Tibial nerve (tissue), 4 donors: ENCODE measurements around the gene HNRNPUL2. TPM values are rescaled to one million over a fixed set of nuclear protein-coding genes. Genes with fewer than 3 reads are reported as not detected.

Source experiments
- DNase-seq, 2 donors: peaks; one replicate each; pipeline ENCODE4 v3.0.0-alpha.2; 2019; ENCODE audit warnings: low spot score in 2 of 2
- H3K27ac ChIP-seq, 4 donors: fragments of 200-600 bp; sonication (generic) in 3 of 4; one replicate each; pipeline ENCODE4 v1.5.1; 2017 to 2019; ENCODE audit warnings: mild to moderate bottlenecking in 1 of 4
- H3K27me3 ChIP-seq, 2 donors: fragments of 200-600 bp; sonication (generic) in 1 of 2; one replicate each; pipeline versions ENCODE4 v1.5.1 to v1.6.0; 2017 to 2019
- H3K36me3 ChIP-seq, 3 donors: fragments of 200-600 bp; sonication (generic); one replicate each; pipeline ENCODE4 v1.5.1; 2018 to 2019
- H3K4me1 ChIP-seq, 4 donors: fragments of 200-600 bp; sonication (generic) in 3 of 4; one replicate each; pipeline ENCODE4 v1.5.1; 2017 to 2019
- H3K4me3 ChIP-seq, 4 donors: fragments of 200-600 bp; sonication (generic) in 3 of 4; one replicate each; pipeline ENCODE4 v1.5.1; 2017 to 2019; ENCODE audit warnings: mild to moderate bottlenecking in 1 of 4, moderate library complexity in 1 of 4
- H3K9me3 ChIP-seq, 4 donors: fragments of 200-600 bp; sonication (generic) in 3 of 4; one replicate each; pipeline ENCODE4 v1.5.1; 2017 to 2019
- EP300 ChIP-seq, 2 donors: sonication (generic); formaldehyde crosslinking; IDR thresholded peaks; one replicate each; pipeline ENCODE4 v1.6.1; 2017; ENCODE audit warnings: antibody characterized with exemption in 2 of 2, mild to moderate bottlenecking in 1 of 2
- POLR2A ChIP-seq, 2 donors: fragments of 450-650 bp; IDR thresholded peaks; one replicate each; pipeline ENCODE4 v1.6.1; 2017; ENCODE audit warnings: antibody characterized with exemption in 2 of 2, mild to moderate bottlenecking in 2 of 2, moderate library complexity in 2 of 2
- WGBS, 2 donors: methylation state at CpG; one replicate each; pipeline ENCODE4 v1.1.5; 2018; 5-methylcytosine and 5-hydroxymethylcytosine counted together
- total RNA-seq, 4 donors: library from RNA; depleted of rRNA; stranded (reverse); fragments of >200 nt; gene quantifications; one replicate each; pipeline ENCODE4 v1.1.0, GENCODE V29; 2016
- TF ChIP-seq, protein P1 (sequence below), 5 experiments: fragments of 200-600 bp in 3 of 5; fragments of 450-650 bp in 2 of 5; sonication (generic) in 3 of 5; IDR thresholded peaks; one replicate each; pipeline ENCODE4 v1.5.1; 2016 to 2019; ENCODE audit warnings: antibody characterized with exemption in 5 of 5, mild to moderate bottlenecking in 3 of 5, moderate library complexity in 2 of 5

The HNRNPUL2 gene
- 10 to 100 TPM; 24.7 to 34.8 (median 28.6) TPM for total RNA-seq

DNA sequence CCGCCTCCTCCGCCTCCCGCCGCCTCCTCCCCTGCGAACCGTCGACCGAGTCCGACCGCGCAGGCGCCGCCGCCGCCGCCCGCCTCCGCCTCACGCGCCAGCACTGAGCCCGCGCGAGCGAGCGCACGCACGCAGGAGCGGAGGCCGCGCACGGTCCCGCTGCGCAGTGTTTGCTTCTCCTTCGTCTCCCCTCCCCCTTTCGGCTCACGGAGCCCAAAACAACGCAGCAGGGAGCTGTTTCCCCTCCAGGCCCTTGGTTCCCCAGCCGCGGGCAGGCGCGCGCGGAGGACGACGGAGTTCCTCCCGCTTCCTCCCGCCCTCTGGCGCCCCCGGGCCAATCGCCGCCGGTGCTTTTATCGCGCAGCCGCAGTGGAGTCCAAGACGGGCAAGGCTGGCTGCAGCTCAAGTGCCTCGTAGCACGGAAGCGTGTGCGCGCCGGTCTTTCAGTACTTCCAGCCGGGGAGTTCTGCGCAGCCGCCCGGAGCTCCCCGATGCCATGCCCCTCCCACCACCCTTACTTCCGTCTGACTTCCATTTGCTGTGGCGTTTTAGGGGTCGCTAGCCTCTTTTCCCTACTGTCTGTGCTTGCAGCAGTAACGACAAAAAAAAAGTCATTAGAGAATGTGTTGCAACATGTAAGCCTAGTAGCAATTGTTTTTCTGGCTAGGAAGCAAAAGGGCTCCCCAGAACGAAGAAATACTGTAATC is at the start of gene HNRNPUL2:
Gene HNRNPUL2, minus strand, starts transcription at position 293 of the 707 bp plus-strand sequence. CDS start 301 bp downstream, outside the sequence.
- Histone ChIP-seq H3K4me1 (peaks cover 0 to 66% (median 48%) of the 10 kb centered on the region in 4 donors), H3K4me3 (peak within 1 kb of the TSS; percentile 66 to 96 (median 90)), H3K36me3 (peaks cover 3 to 24% (median 18%) of the 10 kb centered on the region in 3 donors), H3K27me3 (no peaks in the 10 kb centered on the region), H3K9me3 (no peaks in the 10 kb centered on the region), H3K27ac (peak within 1 kb of the TSS; percentile 77 to 97 (median 90))
- TF ChIP-seq POLR2A (IDR thresholded peaks at IDR 0.05) (peak; percentile 67 to 95), EP300 (IDR thresholded peaks at IDR 0.05) (peak; percentile 46 to 97)
- TF ChIP-seq, protein P1, sequence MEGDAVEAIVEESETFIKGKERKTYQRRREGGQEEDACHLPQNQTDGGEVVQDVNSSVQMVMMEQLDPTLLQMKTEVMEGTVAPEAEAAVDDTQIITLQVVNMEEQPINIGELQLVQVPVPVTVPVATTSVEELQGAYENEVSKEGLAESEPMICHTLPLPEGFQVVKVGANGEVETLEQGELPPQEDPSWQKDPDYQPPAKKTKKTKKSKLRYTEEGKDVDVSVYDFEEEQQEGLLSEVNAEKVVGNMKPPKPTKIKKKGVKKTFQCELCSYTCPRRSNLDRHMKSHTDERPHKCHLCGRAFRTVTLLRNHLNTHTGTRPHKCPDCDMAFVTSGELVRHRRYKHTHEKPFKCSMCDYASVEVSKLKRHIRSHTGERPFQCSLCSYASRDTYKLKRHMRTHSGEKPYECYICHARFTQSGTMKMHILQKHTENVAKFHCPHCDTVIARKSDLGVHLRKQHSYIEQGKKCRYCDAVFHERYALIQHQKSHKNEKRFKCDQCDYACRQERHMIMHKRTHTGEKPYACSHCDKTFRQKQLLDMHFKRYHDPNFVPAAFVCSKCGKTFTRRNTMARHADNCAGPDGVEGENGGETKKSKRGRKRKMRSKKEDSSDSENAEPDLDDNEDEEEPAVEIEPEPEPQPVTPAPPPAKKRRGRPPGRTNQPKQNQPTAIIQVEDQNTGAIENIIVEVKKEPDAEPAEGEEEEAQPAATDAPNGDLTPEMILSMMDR (IDR thresholded peaks at IDR 0.05), result peak in 2 of 5 experiments; percentile 9 to 48
- WGBS, 2 donors, result 0 to 1% methylated on average over 38 to 72 of the region's 72 CpGs
- DNase-seq, result peak; percentile 94 to 95

DNA sequence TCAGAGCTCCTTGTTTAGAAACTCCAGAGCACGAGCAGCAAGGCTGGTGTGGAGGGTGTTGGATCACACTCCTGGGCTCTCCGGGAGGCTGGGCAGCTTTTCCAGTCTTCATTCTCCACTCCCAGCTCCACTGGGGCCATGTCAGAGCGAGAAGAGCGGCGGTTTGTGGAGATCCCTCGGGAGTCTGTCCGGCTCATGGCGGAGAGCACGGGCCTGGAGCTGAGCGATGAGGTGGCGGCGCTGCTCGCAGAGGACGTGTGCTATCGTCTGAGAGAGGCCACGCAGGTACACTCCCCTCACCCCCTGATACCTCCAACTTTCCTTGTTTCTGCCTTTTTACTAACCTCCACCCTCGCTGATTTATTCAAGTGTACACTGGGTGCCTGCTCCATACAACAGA is 48.4 kb upstream of the HNRNPUL2 start:
- 85 to 90% methylated on average over 17 of the region's 17 CpGs for WGBS, 2 donors
- H3K27ac ChIP-seq, result no peak overlapping the region
- DNase-seq, result no peak
- H3K4me3 ChIP-seq, result no peak overlapping the region
- H3K4me1 ChIP-seq, result peaks cover 0 to 11% (median 6%) of the 10 kb centered on the region in 4 donors
- H3K27me3 ChIP-seq, result no peaks in the 10 kb centered on the region
- H3K9me3 ChIP-seq, result no peaks in the 10 kb centered on the region
- TF ChIP-seq POLR2A (IDR thresholded peaks at IDR 0.05), result no peak
- TF ChIP-seq, protein P1 (IDR thresholded peaks at IDR 0.05), result no peak
- peaks cover 0 to 55% (median 0%) of the 10 kb centered on the region in 3 donors for H3K36me3 ChIP-seq

DNA sequence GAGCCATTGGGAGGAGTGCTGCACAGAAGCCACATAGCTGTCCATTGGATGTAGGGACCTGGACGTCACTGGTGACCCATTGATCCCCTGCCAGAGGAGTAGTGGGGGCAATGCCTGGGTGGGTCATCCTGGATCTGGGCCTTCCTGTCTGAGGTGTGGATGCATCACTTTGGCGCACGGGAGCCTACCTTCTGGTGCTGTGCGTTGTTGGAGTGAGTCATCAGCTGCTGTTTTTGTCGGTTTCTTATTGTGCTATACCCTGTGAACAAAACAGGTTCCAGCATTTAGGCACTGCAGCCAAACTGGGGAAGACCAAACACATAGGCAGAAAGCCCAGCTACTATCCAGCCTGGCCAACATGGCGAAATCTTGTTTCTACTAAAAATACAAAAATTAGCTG is 47.1 kb upstream of the HNRNPUL2 start:
- no peak overlapping the region for H3K27ac ChIP-seq
- H3K4me3 ChIP-seq, result no peak overlapping the region
- no peak for TF ChIP-seq POLR2A (IDR thresholded peaks at IDR 0.05)
- TF ChIP-seq, protein P1 (IDR thresholded peaks at IDR 0.05), result no peak
- TF ChIP-seq EP300 (IDR thresholded peaks at IDR 0.05), result no peak
- H3K9me3 ChIP-seq, result no peaks in the 10 kb centered on the region
- H3K36me3 ChIP-seq, result peaks cover 0 to 45% (median 0%) of the 10 kb centered on the region in 3 donors
- peaks cover 0 to 23% (median 16%) of the 10 kb centered on the region in 4 donors for H3K4me1 ChIP-seq
- no peak for DNase-seq
- no peaks in the 10 kb centered on the region for H3K27me3 ChIP-seq
- WGBS, 2 donors, result 92 to 96% methylated on average over 6 of the region's 6 CpGs

DNA sequence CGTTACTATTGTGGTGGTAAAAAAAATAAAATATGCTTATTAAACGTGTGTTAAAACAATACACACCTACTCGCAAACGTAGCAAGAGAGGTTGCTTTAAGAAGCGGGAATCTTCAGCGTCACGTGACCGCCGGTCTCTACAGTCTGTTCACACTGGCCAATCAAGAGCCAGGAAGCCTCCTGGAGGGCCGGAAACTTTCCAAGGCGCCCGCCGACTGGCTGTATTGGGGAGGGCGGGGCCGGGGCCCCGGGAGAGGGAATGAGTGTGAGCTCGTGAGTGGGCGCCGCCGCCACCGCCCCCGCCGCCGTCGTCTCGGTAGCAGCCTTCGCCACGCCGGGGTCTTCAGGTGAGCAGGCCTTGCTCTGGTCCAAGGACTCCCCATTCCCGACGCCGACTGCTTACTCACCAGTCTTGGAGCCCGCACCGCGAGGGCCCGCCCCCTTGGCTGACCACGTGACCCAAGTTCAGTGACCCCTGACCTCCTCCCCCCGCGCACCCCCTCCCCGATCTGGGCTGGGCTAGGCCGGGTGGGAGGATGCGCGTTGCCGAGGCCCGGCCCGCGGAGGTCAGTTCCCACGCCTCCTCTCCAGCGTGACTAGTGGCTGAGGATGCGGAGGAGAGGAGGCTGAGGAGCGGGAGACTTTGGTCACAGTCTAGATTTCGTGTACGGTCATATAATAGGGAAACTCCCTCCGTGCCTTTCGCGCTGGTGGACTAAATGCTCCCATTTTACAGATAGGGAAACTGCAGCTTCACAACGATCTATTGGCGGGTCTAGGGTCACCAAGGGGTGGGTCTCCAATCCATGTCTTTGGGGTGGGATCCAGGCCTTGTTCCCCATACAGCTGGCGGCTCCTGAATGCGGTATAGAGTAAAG is 44.1 kb upstream of the HNRNPUL2 start, which contains the start of gene TAF6L:
Gene TAF6L, plus strand, starts transcription at position 253 of the 878 bp plus-strand sequence. CDS start 4,388 bp downstream, outside the sequence.
- DNase-seq, result peak; percentile 98
- Histone ChIP-seq H3K27me3 (no peaks in the 10 kb centered on the region), H3K27ac (peak within 1 kb of the TSS; percentile 86 to 95 (median 91)), H3K4me3 (peak within 1 kb of the TSS; percentile 40 to 71 (median 56)), H3K4me1 (peaks cover 0 to 25% (median 16%) of the 10 kb centered on the region in 4 donors), H3K9me3 (no peaks in the 10 kb centered on the region), H3K36me3 (peaks cover 0 to 36% (median 3%) of the 10 kb centered on the region in 3 donors)
- WGBS, 2 donors, result 2% methylated on average over 44 to 60 of the region's 60 CpGs
- TF ChIP-seq, protein P1 (IDR thresholded peaks at IDR 0.05), result peak in 1 of 5 experiments; percentile 34
- TF ChIP-seq POLR2A (IDR thresholded peaks at IDR 0.05), result peak in 1 of 2 donors; percentile 42
- TF ChIP-seq EP300 (IDR thresholded peaks at IDR 0.05), result peak; percentile 74 to 89
